ENCODE results near the gene MAT2A.
"Not testable (repeated sequence)": the region's sequence is repeated elsewhere in the genome, so short reads cannot be mapped to it uniquely, and the experiment has no call there.

- not testable (repeated sequence) for TF ChIP-seq CTCF (optimal IDR thresholded peaks at IDR 0.05 in 1 of 3, IDR thresholded peaks at IDR 0.05 in 1 of 3, conservative IDR thresholded peaks at IDR 0.05 in 1 of 3; ENCODE audit: extremely low read depth in 1 of 3, insufficient read depth in 2 of 3, low read length in 3 of 3); EZH2 (IDR thresholded peaks at IDR 0.05; ENCODE audit: low read length)
These were observed 6.2 kb downstream of the MAT2A start for GRCh38 chr2:85544915-85545779.
